H9 (cell line): ENCODE measurements around the gene TMEM254. TPM values are rescaled to one million over a fixed set of nuclear protein-coding genes. Genes with fewer than 3 reads are reported as not detected.

ENCODE experiments used
- DNase-seq: peaks from one replicate; pipeline ENCODE4 v3.0.0-alpha.2; 2017
- H2AFZ ChIP-seq: one replicate; pipeline ENCODE4 v1.6.1; 2013; ENCODE audit warnings: mild to moderate bottlenecking, low read length, control low read depth, moderate library complexity
- H2AK5ac ChIP-seq: 2 replicates; pipeline ENCODE4 v1.6.1; 2013; ENCODE audit warnings: low read length, control low read depth, mixed read lengths; ENCODE audit not compliant: insufficient read length
- H2BK120ac ChIP-seq: one replicate; pipeline ENCODE4 v1.6.1; 2013; ENCODE audit warnings: low read depth, mild to moderate bottlenecking, low read length, control low read depth, inconsistent platforms; ENCODE audit not compliant: poor library complexity, severe bottlenecking
- H2BK12ac ChIP-seq: 2 replicates; pipeline ENCODE4 v1.6.1; 2013; ENCODE audit warnings: low read length, control low read depth, mixed read lengths, low read depth; ENCODE audit not compliant: insufficient read length
- H2BK15ac ChIP-seq: 2 replicates; pipeline ENCODE4 v1.6.1; 2013; ENCODE audit warnings: low read depth, low read length, control low read depth
- H2BK20ac ChIP-seq: one replicate; pipeline ENCODE4 v1.6.1; 2013; ENCODE audit warnings: low read depth, mild to moderate bottlenecking, low read length, control low read depth, inconsistent platforms; ENCODE audit not compliant: poor library complexity, severe bottlenecking
- H2BK5ac ChIP-seq: 2 replicates; pipeline ENCODE4 v1.6.1; 2013; ENCODE audit warnings: low read length, control low read depth, mixed read lengths; ENCODE audit not compliant: insufficient read length
- H3K14ac ChIP-seq: 2 replicates; pipeline ENCODE4 v1.6.1; 2013; ENCODE audit warnings: low read length, control low read depth; ENCODE audit not compliant: insufficient read depth
- H3K18ac ChIP-seq: 2 replicates; pipeline ENCODE4 v1.6.1; 2013; ENCODE audit warnings: low read depth, mild to moderate bottlenecking, mixed read lengths, low read length, control low read depth; ENCODE audit not compliant: insufficient read length
- H3K23ac ChIP-seq: 2 replicates; pipeline ENCODE4 v1.6.1; 2013; ENCODE audit warnings: low read length, control low read depth, mixed read lengths, low read depth; ENCODE audit not compliant: insufficient read length
- H3K23me2 ChIP-seq: 2 replicates; pipeline ENCODE4 v1.6.1; 2013; ENCODE audit warnings: low read depth, mild to moderate bottlenecking, mixed read lengths, low read length, control low read depth; ENCODE audit not compliant: insufficient read length, poor library complexity, severe bottlenecking
- H3K27ac ChIP-seq: 2 replicates; pipeline ENCODE4 v1.5.1; 2013; ENCODE audit warnings: low read length, control low read depth, mixed read lengths, low read depth; ENCODE audit not compliant: insufficient read length
- H3K27me3 ChIP-seq: 2 replicates; pipeline ENCODE4 v1.6.1; 2013; ENCODE audit warnings: low read length, control low read depth, inconsistent platforms; ENCODE audit not compliant: insufficient read depth
- H3K4ac ChIP-seq: 2 replicates; pipeline ENCODE4 v1.6.1; 2013; ENCODE audit warnings: low read depth, mild to moderate bottlenecking, control low read depth, inconsistent platforms, low read length, moderate library complexity
- H3K4me1 ChIP-seq: 2 replicates; pipeline ENCODE4 v1.6.1; 2013; ENCODE audit warnings: low read length, control low read depth, inconsistent platforms; ENCODE audit not compliant: insufficient read depth
- H3K4me2 ChIP-seq: 2 replicates; pipeline ENCODE4 v1.6.1; 2013; ENCODE audit warnings: low read length, control low read depth, mixed read lengths; ENCODE audit not compliant: insufficient read length, insufficient read depth
- H3K56ac ChIP-seq: 2 replicates; pipeline ENCODE4 v1.6.1; 2013; ENCODE audit warnings: low read depth, mild to moderate bottlenecking, mixed read lengths, low read length, control low read depth; ENCODE audit not compliant: insufficient read length
- H3K79me1 ChIP-seq: 2 replicates; pipeline ENCODE4 v1.6.1; 2013; ENCODE audit warnings: low read depth, mild to moderate bottlenecking, moderate library complexity, low read length, control low read depth, inconsistent platforms; ENCODE audit not compliant: insufficient read depth, poor library complexity, severe bottlenecking
- H3K79me2 ChIP-seq: 2 replicates; pipeline ENCODE4 v1.6.1; 2013; ENCODE audit warnings: low read length, control low read depth, inconsistent platforms; ENCODE audit not compliant: insufficient read depth
- H3K9ac ChIP-seq: 2 replicates; pipeline ENCODE4 v1.6.1; 2013; ENCODE audit warnings: low read length, control low read depth, mixed read lengths; ENCODE audit not compliant: insufficient read length; ENCODE audit errors: extremely low read depth
- H3K9me3 ChIP-seq: one replicate; pipeline ENCODE4 v1.6.1; 2013; ENCODE audit warnings: low read depth, low read length, inconsistent platforms; ENCODE audit not compliant: control insufficient read depth
- H3T11ph ChIP-seq: one replicate; pipeline ENCODE4 v1.6.1; 2013; ENCODE audit warnings: mild to moderate bottlenecking, low read length, control low read depth, inconsistent platforms
- H4K20me1 ChIP-seq: one replicate; pipeline ENCODE4 v1.6.1; 2013; ENCODE audit not compliant: control insufficient read depth, insufficient read length, insufficient read depth
- H4K5ac ChIP-seq: 2 replicates; pipeline ENCODE4 v1.6.1; 2013; ENCODE audit warnings: low read depth, mild to moderate bottlenecking, mixed read lengths, low read length, control low read depth; ENCODE audit not compliant: insufficient read length
- H4K8ac ChIP-seq: replicated peaks from 2 replicates; pipeline ENCODE4 v1.6.1; 2013; ENCODE audit warnings: low read length, control low read depth, mixed read lengths, low read depth; ENCODE audit not compliant: insufficient read length
- H4K91ac ChIP-seq: 2 replicates; pipeline ENCODE4 v1.6.1; 2013; ENCODE audit warnings: low read depth, mild to moderate bottlenecking, moderate library complexity, mixed read lengths, low read length, control low read depth; ENCODE audit not compliant: insufficient read length
- H3K27ac Mint-ChIP-seq, 3 experiments: 2 replicates in 2 of 3; 3 replicates in 1 of 3; pipeline ENCODE4 v1.8.0; 2020 to 2021; ENCODE audit warnings: mixed read lengths in 3 of 3, mild to moderate bottlenecking in 1 of 3, moderate library complexity in 1 of 3
- H3K27me3 Mint-ChIP-seq: 2 replicates; pipeline ENCODE4 v1.8.0; 2021; ENCODE audit warnings: low read depth, mild to moderate bottlenecking, moderate library complexity, mixed read lengths
- H3K36me3 Mint-ChIP-seq, 3 experiments: 2 replicates in 2 of 3; 3 replicates in 1 of 3; pipeline ENCODE4 v1.8.0; 2020 to 2021; ENCODE audit warnings: low read depth in 3 of 3, mixed read lengths in 3 of 3; ENCODE audit not compliant: insufficient read depth in 1 of 3
- H3K4me1 Mint-ChIP-seq, 2 experiments: 2 replicates each; pipeline ENCODE4 v1.8.0; 2020; ENCODE audit warnings: mixed read lengths in 2 of 2
- H3K4me3 Mint-ChIP-seq, 2 experiments: 2 replicates in 1 of 2; 3 replicates in 1 of 2; pipeline ENCODE4 v1.8.0; 2020 to 2021; ENCODE audit warnings: mild to moderate bottlenecking in 2 of 2, mixed read lengths in 2 of 2, moderate library complexity in 1 of 2
- H3K9me3 Mint-ChIP-seq, 2 experiments: 2 replicates in 1 of 2; 3 replicates in 1 of 2; pipeline ENCODE4 v1.8.0; 2020; ENCODE audit warnings: mild to moderate bottlenecking in 2 of 2, mixed read lengths in 2 of 2, moderate library complexity in 1 of 2
- WGBS: extraction: QIAGEN DNeasy Blood & Tissue Kit; methylation state at CpG from one replicate; pipeline ENCODE4 v1.1.7; 2013; ENCODE audit warnings: missing lambda C conversion rate, low lambda C conversion rate, mixed read lengths; ENCODE audit not compliant: insufficient read length; ENCODE audit errors: extremely low coverage; 5-methylcytosine and 5-hydroxymethylcytosine counted together
- total RNA-seq: library from RNA; stranded (reverse); gene quantifications from 2 replicates; pipeline ENCODE4 v1.2.1, GENCODE V29; 2021
- TF ChIP-seq, protein P1 (sequence below): fragments of 200-600 bp; sonication (generic); conservative IDR thresholded peaks from 3 replicates; pipeline ENCODE4 v1.8.0; 2021; ENCODE audit warnings: antibody characterized with exemption, mild to moderate bottlenecking

The TMEM254 gene
- total RNA-seq, 1 experiment from 2014 or later = 20.3 TPM

DNA sequence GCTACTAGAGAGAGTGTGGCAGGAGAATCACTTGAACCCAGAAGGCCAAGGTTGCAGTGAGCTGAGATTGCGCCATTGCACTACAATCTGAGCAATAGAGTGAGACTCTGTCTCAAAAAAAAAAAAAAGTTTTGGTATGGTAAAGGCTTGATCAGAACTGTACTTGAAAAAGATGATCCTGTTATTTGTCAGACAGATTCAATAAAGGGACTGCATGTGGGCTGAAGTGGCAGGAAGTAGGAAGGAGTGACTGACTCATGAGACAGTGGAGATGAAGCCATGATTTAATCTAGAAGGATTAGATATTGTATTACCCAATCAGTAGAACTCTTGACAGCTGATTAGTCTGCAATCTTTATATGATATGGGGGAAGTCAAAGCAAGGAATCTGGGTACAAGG is 2.7 kb upstream of the TMEM254 start:
- no peak overlapping the region for H2AFZ ChIP-seq
- no peak overlapping the region for H3K27ac ChIP-seq
- Mint-ChIP-seq H3K9me3 (peaks cover 0 to 2% of the 10 kb centered on the region in 2 experiments; a peak in 2 of 5 replicates), H3K4me3 (no peak overlapping the region), H3K36me3 (peaks cover 0 to 3% (median 3%) of the 10 kb centered on the region in 3 experiments; a peak in 2 of 7 replicates), H3K27ac (no peak overlapping the region), H3K4me1 (peaks cover 18 to 19% of the 10 kb centered on the region in 2 experiments), H3K27me3 (no peaks in the 10 kb centered on the region)
- H3K4ac ChIP-seq = no peak overlapping the region
- no peak overlapping the region for H2BK12ac ChIP-seq
- H3T11ph ChIP-seq = no peak overlapping the region
- no peaks in the 10 kb centered on the region for H4K20me1 ChIP-seq
- no peak overlapping the region for H4K5ac ChIP-seq
- no peak overlapping the region for H4K91ac ChIP-seq
- TF ChIP-seq, protein P1, sequence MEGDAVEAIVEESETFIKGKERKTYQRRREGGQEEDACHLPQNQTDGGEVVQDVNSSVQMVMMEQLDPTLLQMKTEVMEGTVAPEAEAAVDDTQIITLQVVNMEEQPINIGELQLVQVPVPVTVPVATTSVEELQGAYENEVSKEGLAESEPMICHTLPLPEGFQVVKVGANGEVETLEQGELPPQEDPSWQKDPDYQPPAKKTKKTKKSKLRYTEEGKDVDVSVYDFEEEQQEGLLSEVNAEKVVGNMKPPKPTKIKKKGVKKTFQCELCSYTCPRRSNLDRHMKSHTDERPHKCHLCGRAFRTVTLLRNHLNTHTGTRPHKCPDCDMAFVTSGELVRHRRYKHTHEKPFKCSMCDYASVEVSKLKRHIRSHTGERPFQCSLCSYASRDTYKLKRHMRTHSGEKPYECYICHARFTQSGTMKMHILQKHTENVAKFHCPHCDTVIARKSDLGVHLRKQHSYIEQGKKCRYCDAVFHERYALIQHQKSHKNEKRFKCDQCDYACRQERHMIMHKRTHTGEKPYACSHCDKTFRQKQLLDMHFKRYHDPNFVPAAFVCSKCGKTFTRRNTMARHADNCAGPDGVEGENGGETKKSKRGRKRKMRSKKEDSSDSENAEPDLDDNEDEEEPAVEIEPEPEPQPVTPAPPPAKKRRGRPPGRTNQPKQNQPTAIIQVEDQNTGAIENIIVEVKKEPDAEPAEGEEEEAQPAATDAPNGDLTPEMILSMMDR = no peak
- H3K79me2 ChIP-seq = no peaks in the 10 kb centered on the region
- no peaks in the 10 kb centered on the region for H3K9me3 ChIP-seq
- no peak overlapping the region for H2BK15ac ChIP-seq
- no peak overlapping the region for H3K9ac ChIP-seq
- DNase-seq = no peak
- H3K14ac ChIP-seq = no peak overlapping the region
- H3K4me1 ChIP-seq = no peaks in the 10 kb centered on the region
- H3K23me2 ChIP-seq = no peaks in the 10 kb centered on the region
- H3K18ac ChIP-seq = no peak overlapping the region
- WGBS = no CpG with 5 or more reads among the region's 1 CpG
- no peaks in the 10 kb centered on the region for H3K27me3 ChIP-seq
- H2BK120ac ChIP-seq = no peak overlapping the region
- H2BK5ac ChIP-seq = no peak overlapping the region
- no peak overlapping the region for H4K8ac ChIP-seq
- no peak overlapping the region for H2AK5ac ChIP-seq
- no peak overlapping the region for H2BK20ac ChIP-seq
- no peak overlapping the region for H3K56ac ChIP-seq
- H3K79me1 ChIP-seq = no peaks in the 10 kb centered on the region
- H3K4me2 ChIP-seq = no peak overlapping the region
- H3K23ac ChIP-seq = no peak overlapping the region
